ENCODE data around the gene NKTR. TPM values are rescaled to one million over a fixed set of nuclear protein-coding genes. Genes with fewer than 3 reads are reported as not detected.

NKTR gene
- polyA plus RNA-seq, 1 donor from 2014 or later, result 14.7 TPM

DNA sequence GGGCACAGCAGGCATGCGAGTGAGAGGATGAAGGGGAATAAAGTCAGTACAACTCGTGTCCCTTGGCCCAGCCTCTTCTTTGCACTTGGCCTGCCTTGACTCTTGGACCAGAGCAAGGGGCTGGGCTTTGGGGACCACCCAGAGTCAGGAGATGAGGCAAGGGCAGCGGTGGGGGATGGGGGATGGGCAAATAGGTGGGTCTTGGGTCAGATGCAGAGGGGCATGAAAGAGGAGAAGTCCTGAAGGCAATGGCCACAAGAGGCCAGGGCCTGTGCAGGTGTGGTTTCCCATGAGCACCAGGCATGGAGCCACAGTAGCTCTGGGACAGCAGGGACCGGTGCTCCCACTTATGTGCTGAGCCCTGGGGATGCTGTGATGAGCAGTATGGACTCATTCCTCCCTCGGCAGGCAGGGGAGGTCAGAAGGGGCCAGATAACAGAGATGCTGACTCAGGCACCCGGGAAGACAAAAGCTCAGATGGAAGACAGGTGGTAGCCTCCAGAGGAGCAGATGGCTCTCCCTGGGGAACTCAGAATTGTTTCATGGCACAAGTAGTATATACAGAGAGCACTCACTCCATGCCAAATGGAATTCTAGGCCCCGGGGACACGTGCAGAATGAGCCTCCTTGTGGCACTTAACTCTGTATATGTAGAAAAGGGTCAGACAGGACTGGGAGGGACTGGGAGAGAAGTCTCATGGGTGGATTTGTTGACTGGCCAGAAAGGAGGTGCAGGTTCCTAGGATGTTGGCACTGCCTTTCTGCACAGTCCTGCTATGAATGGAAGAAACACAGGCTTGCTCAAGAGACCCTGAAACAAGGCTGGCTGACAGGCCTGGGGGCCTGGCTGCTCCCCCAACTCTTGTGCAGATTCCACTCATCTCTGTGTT is 67.3 kb downstream of the NKTR start:
- no peak overlapping the region for H3K27ac Mint-ChIP-seq
- peaks cover 5 to 7% (median 6%) of the 10 kb centered on the region in 3 donors for H3K4me1 Mint-ChIP-seq
- no peaks in the 10 kb centered on the region for H3K9me3 Mint-ChIP-seq
- H3K36me3 Mint-ChIP-seq, result no peaks in the 10 kb centered on the region
- peak overlapping the region in 1 of 4 donors; percentile 49 for H3K4me3 Mint-ChIP-seq
- peaks cover 2% of the 10 kb centered on the region for H3K27me3 Mint-ChIP-seq

DNA sequence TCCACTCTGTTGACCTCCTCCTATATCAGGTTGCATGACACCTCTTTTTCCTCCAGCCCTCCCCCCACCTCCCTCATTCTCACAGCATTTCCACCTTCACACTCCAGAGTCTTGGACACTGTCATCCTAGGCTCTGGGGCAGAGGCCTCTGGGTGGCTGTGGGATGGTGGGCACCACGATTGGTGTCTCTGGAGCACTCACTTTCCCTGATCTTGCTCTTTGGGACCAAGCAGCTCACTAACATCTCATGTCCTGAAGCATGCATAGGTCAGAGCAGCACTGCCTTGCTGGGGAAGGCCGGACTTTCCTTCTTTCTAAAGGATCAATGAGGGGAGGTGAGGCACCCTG is 67.9 kb downstream of the NKTR start:
- peaks cover 5 to 7% (median 6%) of the 10 kb centered on the region in 3 donors for H3K4me1 Mint-ChIP-seq

DNA sequence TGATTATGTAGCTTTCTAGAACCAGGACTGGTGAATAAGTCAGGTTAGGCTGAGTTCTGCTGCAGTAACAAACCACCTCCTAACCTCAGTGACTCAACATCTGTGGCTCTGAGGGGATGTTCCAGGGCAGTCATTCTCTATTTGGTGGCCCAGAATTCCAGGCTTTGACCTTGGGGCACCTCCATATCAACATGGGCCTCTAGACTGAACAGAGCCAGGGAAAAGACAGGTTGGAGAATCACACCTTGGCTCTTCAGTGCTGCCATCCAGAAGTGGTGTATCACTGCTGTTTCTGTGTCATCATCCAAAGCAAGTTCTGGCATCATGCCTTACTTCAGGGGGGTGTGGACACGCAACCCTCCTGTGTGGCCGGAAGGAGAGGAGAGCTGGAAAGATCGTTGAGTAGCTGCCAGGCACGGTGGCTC is 68.3 kb downstream of the NKTR start:
- H3K27me3 Mint-ChIP-seq, result no peaks in the 10 kb centered on the region
- peaks cover 1 to 3% (median 2%) of the 10 kb centered on the region in 3 donors for H3K4me1 Mint-ChIP-seq
- no peak overlapping the region for H3K27ac Mint-ChIP-seq
- H3K4me3 Mint-ChIP-seq, result no peak overlapping the region
- H3K36me3 Mint-ChIP-seq, result no peaks in the 10 kb centered on the region
- no peaks in the 10 kb centered on the region for H3K9me3 Mint-ChIP-seq

More for the DNA sequence above, 67.9 kb downstream of the NKTR start:
- H3K27ac Mint-ChIP-seq, result no peak overlapping the region
- no peaks in the 10 kb centered on the region for H3K36me3 Mint-ChIP-seq
- no peaks in the 10 kb centered on the region for H3K9me3 Mint-ChIP-seq
- no peak overlapping the region for H3K4me3 Mint-ChIP-seq
- H3K27me3 Mint-ChIP-seq, result peaks cover 2% of the 10 kb centered on the region

DNA sequence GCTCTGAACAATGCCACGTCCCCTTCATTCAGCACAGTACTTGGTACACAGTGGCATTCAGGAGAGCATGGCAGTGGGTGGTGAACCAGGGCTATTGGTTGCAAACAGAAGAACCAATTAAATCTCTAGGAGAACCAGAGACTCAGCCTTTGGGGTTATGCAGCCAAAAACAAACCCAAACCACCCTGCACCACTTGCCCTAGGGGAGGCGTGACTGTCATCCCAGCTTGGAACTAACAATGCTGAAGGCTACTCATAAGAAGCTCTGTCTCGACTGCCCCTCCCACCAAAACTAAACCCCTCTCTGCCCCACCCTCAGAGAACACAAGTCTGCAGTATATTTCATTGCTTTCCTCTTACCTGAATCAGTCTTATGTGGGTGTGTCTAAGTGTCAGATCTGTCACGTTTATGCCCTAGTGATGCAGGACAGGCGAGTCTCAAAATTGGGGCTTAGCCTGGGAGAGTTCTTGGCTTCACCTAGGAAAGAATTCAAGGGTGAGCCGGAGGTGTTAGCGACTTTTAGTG is 69.6 kb downstream of the NKTR start:
- Mint-ChIP-seq H3K27ac (no peak overlapping the region), H3K36me3 (no peaks in the 10 kb centered on the region), H3K4me1 (no peaks in the 10 kb centered on the region), H3K9me3 (no peaks in the 10 kb centered on the region), H3K4me3 (no peak overlapping the region), H3K27me3 (no peaks in the 10 kb centered on the region)

DNA sequence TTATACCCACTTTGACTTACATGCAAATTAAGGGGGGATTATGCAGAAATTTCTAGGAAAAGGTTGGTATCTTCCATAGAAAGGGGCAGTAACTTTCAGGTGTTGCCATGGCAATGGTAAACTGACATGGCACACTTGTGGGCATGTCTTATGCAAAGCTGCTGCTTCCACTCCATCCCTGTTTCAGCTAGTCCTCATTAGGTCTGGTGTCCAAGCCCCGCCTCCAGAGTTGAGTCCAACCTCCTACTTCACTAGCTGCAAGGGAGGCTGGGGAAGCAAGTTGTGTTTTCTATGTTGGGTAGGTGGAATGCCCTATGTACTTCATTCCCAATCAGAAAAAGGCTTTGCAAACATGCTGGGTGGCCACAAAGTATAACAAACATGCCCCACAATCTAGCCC is 70.2 kb downstream of the NKTR start:
- Mint-ChIP-seq H3K36me3 (no peaks in the 10 kb centered on the region), H3K27ac (no peak overlapping the region), H3K4me1 (no peaks in the 10 kb centered on the region), H3K4me3 (no peak overlapping the region), H3K27me3 (no peaks in the 10 kb centered on the region), H3K9me3 (no peaks in the 10 kb centered on the region)

DNA sequence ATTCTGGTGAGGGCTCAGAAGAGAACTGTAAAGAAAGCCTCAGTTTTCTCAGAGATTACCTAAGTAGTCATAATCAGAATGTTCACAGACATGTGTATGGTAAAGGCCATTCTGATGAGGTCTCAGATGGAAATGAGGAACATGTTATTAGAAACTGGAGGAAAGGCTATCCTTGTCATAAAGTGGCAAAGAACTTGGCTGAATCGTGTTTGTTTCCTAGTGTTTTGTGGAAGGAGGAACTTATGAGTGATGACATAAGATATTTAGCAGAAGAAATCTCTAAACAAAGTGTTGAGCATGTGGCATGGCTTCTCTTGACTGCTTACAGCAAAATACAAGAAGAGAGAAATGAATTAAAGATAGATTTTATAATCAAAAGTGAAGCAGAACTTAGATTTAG is 72.0 kb downstream of the NKTR start:
- no peaks in the 10 kb centered on the region for H3K27me3 Mint-ChIP-seq

DNA sequence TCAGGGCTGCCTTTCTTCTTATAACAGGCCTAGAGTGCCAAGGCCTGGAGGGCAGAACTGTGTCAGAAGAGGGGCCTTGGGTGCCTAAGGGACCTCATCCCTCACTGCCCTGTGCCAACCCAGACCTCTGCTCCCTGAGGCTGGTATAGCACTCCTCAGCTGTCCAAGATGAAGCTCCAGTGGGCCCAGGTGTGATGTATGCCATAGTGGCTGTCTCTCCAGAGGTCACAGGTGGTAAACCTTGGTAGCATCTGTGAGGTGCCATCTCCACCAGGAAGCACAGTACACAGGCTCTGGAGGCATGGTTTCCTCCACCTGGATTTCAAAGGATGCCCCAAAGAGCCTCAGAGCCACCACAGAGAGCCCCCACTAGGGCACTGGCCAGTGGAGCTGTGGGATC is 72.6 kb downstream of the NKTR start:
- no peaks in the 10 kb centered on the region for H3K27me3 Mint-ChIP-seq
- no peaks in the 10 kb centered on the region for H3K36me3 Mint-ChIP-seq
- H3K9me3 Mint-ChIP-seq, result peaks cover 5 to 18% (median 7%) of the 10 kb centered on the region in 3 donors
- no peak overlapping the region for H3K27ac Mint-ChIP-seq
- no peak overlapping the region for H3K4me3 Mint-ChIP-seq
- no peaks in the 10 kb centered on the region for H3K4me1 Mint-ChIP-seq

More for the DNA sequence above, 72.0 kb downstream of the NKTR start:
- no peaks in the 10 kb centered on the region for H3K4me1 Mint-ChIP-seq
- no peak overlapping the region for H3K27ac Mint-ChIP-seq
- H3K4me3 Mint-ChIP-seq, result no peak overlapping the region
- H3K9me3 Mint-ChIP-seq, result peaks cover 1 to 12% (median 2%) of the 10 kb centered on the region in 3 donors
- no peaks in the 10 kb centered on the region for H3K36me3 Mint-ChIP-seq

DNA sequence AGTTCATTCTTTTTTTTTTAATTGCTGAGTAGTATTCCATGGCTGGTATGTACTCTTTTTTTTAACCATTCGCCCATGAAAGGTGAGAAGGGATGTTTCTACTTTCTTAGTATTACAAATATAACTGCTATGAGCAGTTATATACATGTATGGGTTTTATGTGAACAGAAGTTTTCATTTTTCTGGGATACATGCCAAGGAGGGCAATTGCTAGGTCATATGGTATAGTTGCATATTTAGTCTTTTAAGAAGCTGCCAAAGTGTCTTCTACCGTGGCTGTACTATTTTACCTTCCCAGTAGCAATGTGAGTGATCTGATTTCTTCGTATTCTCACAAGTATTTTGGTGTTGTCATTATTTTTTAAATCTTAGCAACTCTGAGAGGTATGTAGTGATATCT is 73.7 kb downstream of the NKTR start:
- no peaks in the 10 kb centered on the region for H3K36me3 Mint-ChIP-seq
- no peaks in the 10 kb centered on the region for H3K4me1 Mint-ChIP-seq
- no peaks in the 10 kb centered on the region for H3K27me3 Mint-ChIP-seq
- peaks cover 5 to 27% (median 7%) of the 10 kb centered on the region in 3 donors for H3K9me3 Mint-ChIP-seq
- H3K4me3 Mint-ChIP-seq, result no peak overlapping the region
- H3K27ac Mint-ChIP-seq, result no peak overlapping the region

DNA sequence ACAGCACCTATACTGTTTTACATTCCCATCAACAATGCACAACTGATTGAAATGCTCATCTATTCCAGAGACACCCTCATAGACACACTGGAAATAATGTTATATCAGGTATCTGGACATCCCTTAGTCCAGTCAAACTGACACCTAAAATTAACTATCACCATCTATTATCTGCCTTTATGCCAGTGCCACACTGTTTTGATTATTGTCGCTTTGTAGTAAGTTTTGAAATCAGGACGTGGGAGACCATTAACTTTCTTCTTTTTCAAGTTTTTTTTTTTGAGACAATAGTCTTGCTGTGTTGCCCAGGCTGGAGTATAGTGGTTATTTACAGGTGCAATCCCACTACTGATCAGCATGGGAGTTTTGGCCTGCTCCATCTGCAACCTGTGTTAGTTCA is 75.4 kb downstream of the NKTR start:
- Mint-ChIP-seq H3K27ac (no peak overlapping the region), H3K36me3 (no peaks in the 10 kb centered on the region), H3K4me3 (no peak overlapping the region), H3K27me3 (no peaks in the 10 kb centered on the region), H3K4me1 (no peaks in the 10 kb centered on the region), H3K9me3 (peaks cover 5 to 27% (median 9%) of the 10 kb centered on the region in 3 donors)

DNA sequence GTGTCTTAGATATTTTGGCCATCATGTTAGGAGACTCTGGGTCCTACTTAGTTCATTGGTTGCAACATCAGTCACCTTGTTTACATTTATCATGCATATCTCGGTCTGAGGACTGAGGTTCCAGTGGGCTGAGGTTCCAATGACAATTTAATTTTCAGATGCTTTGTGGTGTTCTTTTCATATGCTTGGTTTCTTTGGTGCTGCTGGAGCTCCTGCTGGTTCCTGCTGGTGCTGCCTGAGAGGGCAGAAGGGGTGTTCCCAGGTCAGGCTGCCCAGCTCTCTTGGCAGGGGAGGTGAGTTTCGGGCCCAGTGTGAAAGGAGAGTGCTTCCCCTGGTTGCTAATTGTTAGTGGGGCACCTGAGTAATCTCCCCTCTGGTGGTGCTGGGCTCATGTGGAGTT is 78.0 kb downstream of the NKTR start:
- no peaks in the 10 kb centered on the region for H3K4me1 Mint-ChIP-seq
- H3K9me3 Mint-ChIP-seq, result peaks cover 5 to 27% (median 9%) of the 10 kb centered on the region in 3 donors
- peaks cover 4% of the 10 kb centered on the region for H3K27me3 Mint-ChIP-seq
- H3K4me3 Mint-ChIP-seq, result no peak overlapping the region
- peaks cover 2% of the 10 kb centered on the region for H3K36me3 Mint-ChIP-seq
- H3K27ac Mint-ChIP-seq, result no peak overlapping the region

DNA sequence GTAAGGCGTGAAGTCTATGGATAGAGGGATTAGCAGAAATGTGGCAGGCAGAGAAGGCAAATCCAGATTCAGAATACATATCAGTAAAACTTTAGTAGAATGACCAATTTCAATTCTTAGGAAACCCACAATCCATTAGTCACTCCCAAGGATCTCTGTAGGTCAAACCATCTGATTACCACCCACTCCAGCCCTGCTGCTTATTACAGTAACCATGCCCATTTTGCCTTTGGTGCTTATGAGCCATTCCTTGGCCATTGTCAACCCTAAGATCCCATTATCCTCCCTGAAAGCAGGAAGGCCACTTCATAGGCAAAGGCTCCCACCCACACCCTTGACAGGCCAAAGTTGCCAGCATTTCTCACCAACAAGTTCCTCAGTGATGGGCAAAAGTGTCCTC is 79.8 kb downstream of the NKTR start:
- peaks cover 5 to 27% (median 9%) of the 10 kb centered on the region in 3 donors for H3K9me3 Mint-ChIP-seq
- peaks cover 2% of the 10 kb centered on the region for H3K36me3 Mint-ChIP-seq
- H3K27me3 Mint-ChIP-seq, result peaks cover 7% of the 10 kb centered on the region
- H3K4me1 Mint-ChIP-seq, result no peaks in the 10 kb centered on the region
- no peak overlapping the region for H3K27ac Mint-ChIP-seq
- no peak overlapping the region for H3K4me3 Mint-ChIP-seq

DNA sequence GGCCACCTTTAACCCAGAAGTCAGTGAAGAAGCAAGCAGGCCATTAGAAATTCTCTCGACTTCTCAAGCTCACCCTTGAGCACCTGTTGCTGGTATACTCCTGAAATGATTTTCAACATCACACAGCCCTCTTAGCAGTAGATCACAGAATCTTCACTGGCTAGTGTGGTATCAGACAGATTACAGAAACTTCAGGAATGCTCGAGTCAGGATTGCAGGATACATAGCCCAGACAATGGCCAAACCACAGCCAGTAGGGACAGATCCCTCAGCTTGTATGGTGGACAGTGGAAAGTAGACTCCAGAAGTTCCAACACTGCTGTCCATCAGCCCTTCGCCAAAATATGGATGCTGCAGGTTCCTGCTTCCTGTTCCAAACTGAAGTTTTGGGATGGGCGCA is 80.3 kb downstream of the NKTR start:
- H3K9me3 Mint-ChIP-seq, result peaks cover 5 to 27% (median 9%) of the 10 kb centered on the region in 3 donors
- peaks cover 2% of the 10 kb centered on the region for H3K36me3 Mint-ChIP-seq
- no peak overlapping the region for H3K4me3 Mint-ChIP-seq
- H3K27me3 Mint-ChIP-seq, result peaks cover 9% of the 10 kb centered on the region
- H3K4me1 Mint-ChIP-seq, result peaks cover 0 to under 1% (median 0%) of the 10 kb centered on the region in 3 donors
- no peak overlapping the region for H3K27ac Mint-ChIP-seq

DNA sequence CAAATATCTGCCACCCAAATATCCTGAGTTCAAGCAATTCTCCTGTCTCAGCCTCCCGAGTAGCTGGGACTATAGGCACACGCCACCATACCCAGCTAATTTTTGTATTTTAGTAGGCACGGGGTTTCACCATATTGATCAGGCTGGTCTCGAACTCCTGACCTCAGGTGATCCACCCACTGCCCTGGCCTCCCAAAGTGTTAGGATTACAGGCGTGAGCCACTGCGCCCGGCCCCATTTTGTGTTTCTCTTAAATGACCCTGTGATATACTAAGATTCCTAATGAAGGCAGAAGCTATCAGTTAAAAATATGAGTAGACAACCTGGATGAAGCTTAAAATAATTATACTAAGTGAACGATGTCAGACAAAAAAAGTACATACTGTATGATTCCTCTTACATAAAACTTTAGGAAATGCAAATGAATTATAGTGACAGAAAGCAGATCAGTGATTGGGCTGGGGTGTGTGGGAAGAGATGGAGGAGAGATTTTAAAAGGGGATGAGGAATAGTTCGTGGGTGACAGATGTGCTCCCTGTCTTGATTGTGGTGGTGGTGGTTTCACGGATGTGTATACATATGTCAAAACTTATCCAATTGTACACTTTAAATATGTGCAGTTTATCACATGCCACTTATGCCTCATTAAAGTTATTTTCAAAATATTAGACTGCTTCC is 81.0 kb downstream of the NKTR start:
- Mint-ChIP-seq H3K36me3 (peaks cover 2% of the 10 kb centered on the region), H3K27ac (no peak overlapping the region), H3K9me3 (peaks cover 3 to 24% (median 9%) of the 10 kb centered on the region in 3 donors), H3K27me3 (peaks cover 12% of the 10 kb centered on the region), H3K4me3 (no peak overlapping the region), H3K4me1 (peaks cover 0 to 2% (median 0%) of the 10 kb centered on the region in 3 donors)

DNA sequence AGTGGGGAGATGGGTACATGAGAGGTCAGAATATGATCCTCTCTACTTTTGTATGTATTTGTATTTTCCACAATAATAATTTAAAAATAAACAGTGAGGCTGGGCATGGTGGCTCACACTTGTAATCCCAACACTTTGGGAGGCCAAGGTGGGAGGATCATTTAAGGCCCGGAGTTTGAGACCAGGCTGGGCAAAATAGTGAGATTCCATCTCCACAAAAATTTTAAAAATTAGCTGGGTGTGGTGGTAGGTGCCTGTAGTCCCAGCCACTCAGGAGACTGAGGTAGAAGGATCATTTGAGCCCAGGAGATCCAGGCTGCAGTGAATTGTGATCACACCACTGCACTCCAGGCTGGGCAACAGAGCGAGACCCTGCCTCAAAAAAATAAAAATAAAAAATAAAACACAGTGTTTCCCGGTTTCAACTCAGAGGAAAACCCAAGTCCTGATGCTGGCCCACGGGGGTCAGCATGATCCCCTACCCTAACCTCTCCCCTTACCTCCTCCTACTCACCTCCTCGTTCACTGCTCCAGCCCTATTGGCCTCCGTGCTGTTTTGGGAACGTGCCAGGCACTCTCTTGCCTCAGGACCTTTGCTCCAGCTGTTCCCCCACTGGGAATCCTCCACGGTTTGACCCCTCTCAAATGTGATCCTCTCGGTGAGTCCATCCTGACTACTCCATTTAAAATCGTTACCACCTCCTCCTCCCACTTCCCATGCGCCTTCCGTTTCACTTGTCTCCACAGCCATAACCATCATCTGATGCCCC is 82.0 kb downstream of the NKTR start:
- Mint-ChIP-seq H3K4me1 (peaks cover 0 to 2% (median 0%) of the 10 kb centered on the region in 3 donors), H3K4me3 (no peak overlapping the region), H3K27me3 (peaks cover 19% of the 10 kb centered on the region), H3K36me3 (peaks cover 2% of the 10 kb centered on the region), H3K27ac (no peak overlapping the region), H3K9me3 (peaks cover 3 to 15% (median 7%) of the 10 kb centered on the region in 3 donors)

All from IgD-negative memory B cell (primary cell).